Esophagus muscularis mucosa (tissue), 4 donors: ENCODE data around the gene ATP2B1. TPM values are rescaled to one million over a fixed set of nuclear protein-coding genes. Genes with fewer than 3 reads are reported as not detected.
"Not testable (repeated sequence)": the region's sequence is repeated elsewhere in the genome, so short reads cannot be mapped to it uniquely, and the experiment has no call there.

Source experiments
- DNase-seq: peaks from one replicate; pipeline ENCODE4 v3.0.0-alpha.2; 2017; ENCODE audit errors: extremely low spot score
- H3K27ac ChIP-seq, 4 donors: fragments of 200-600 bp; sonication (generic); replicated peaks in 1 of 4; 1 replicate in 3 of 4; 2 replicates in 1 of 4; pipeline ENCODE4 v1.5.1; 2016 to 2019; ENCODE audit warnings: mild to moderate bottlenecking in 1 of 4
- H3K27me3 ChIP-seq, 4 donors: fragments of 200-600 bp; sonication (generic); one replicate each; pipeline versions ENCODE4 v1.5.1 to v1.6.0; 2016 to 2019
- H3K36me3 ChIP-seq, 4 donors: fragments of 200-600 bp; sonication (generic); one replicate each; pipeline ENCODE4 v1.5.1; 2016 to 2019
- H3K4me1 ChIP-seq, 4 donors: fragments of 200-600 bp; sonication (generic); one replicate each; pipeline ENCODE4 v1.5.1; 2016 to 2019
- H3K4me3 ChIP-seq, 4 donors: fragments of 200-600 bp; sonication (generic); 1 replicate in 2 of 4; 2 replicates in 2 of 4; pipeline ENCODE4 v1.5.1; 2016 to 2019; ENCODE audit warnings: mild to moderate bottlenecking in 4 of 4, moderate library complexity in 1 of 4
- H3K9me3 ChIP-seq, 4 donors: fragments of 200-600 bp; sonication (generic); 1 replicate in 3 of 4; 2 replicates in 1 of 4; pipeline ENCODE4 v1.5.1; 2016 to 2019
- CTCF ChIP-seq, 3 experiments: fragments of 200-600 bp in 2 of 3; fragments of 450-650 bp in 1 of 3; sonication (generic) in 2 of 3; IDR thresholded peaks; one replicate each; pipeline ENCODE4 v1.5.1; 2017 to 2019; ENCODE audit warnings: antibody characterized with exemption in 3 of 3, mild to moderate bottlenecking in 2 of 3, moderate library complexity in 1 of 3
- EP300 ChIP-seq: sonication (generic); formaldehyde crosslinking; IDR thresholded peaks from one replicate; pipeline ENCODE4 v1.6.1; 2017; ENCODE audit warnings: antibody characterized with exemption
- POLR2A ChIP-seq: fragments of 450-650 bp; IDR thresholded peaks from one replicate; pipeline ENCODE4 v1.6.1; 2017; ENCODE audit warnings: antibody characterized with exemption, moderate library complexity, mild to moderate bottlenecking, low read depth
- POLR2AphosphoS5 ChIP-seq, 2 donors: sonication (generic); formaldehyde crosslinking; IDR thresholded peaks; one replicate each; pipeline ENCODE4 v1.6.1; 2017; ENCODE audit warnings: antibody characterized with exemption in 2 of 2
- WGBS: methylation state at CpG from one replicate; pipeline ENCODE4 v1.1.5; 2018; 5-methylcytosine and 5-hydroxymethylcytosine counted together
- intact Hi-C: fragments of 100-400 bp; cut with DNase I; formaldehyde crosslinking; loops from one replicate; pipeline ENCODE4 v1.15.1; 2023
- total RNA-seq, 4 donors: library from RNA; depleted of rRNA; stranded (reverse); fragments of >200 nt; gene quantifications; one replicate each; pipeline versions ENCODE4 v1.1.0 to v1.2.1, GENCODE V29; 2016

The ATP2B1 gene
- 10 to 100 TPM; 16.0 to 36.9 (median 20.7) TPM for total RNA-seq

DNA sequence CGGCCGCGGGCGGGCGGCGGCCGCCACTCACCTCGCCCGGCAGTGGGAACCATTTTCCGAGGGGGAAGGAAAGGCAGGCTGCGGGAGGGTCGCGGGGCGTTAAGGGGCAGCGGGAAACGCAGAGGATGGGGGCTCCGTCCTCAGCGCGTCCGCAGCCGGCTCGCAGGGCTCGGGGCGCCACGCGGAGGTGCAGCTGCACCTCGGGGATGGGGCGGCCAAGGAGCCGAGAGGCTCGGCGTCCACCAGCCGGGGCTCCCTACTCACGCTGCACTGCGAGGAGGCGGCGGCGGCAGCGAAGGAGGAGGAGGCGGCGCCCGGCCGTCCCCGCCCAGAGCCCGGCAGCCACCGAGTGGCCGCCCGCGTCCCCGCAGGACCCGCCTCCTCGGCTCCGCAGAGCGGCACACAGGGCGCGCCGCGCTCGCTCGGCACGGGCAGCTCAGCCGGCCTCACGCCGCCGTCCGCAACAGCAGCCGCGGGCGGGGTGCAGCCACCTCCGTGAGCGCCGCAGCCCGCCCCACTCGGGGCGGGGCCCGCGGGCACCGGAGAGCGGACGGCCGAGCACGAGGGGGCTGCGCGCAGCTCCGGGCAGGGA is at the start of gene ATP2B1:
TSS of gene ATP2B1 (minus strand) at position 274 of the 592 bp plus-strand sequence. CDS start 52,952 bp downstream, outside the sequence.
- H3K9me3 ChIP-seq, result no peaks in the 10 kb centered on the region
- peak; percentile 89 to 90 for TF ChIP-seq POLR2AphosphoS5 (IDR thresholded peaks at IDR 0.05)
- TF ChIP-seq CTCF (IDR thresholded peaks at IDR 0.05), result peak in 2 of 3 experiments; percentile 12 to 20
- TF ChIP-seq POLR2A, result peak; percentile 70
- no peak for TF ChIP-seq EP300
- peak within 1 kb of the TSS; percentile 95 to 99 (median 98) for H3K27ac ChIP-seq
- no CpG with 5 or more reads among the region's 84 CpGs for WGBS
- H3K4me3 ChIP-seq, result peak within 1 kb of the TSS; percentile 72 to 97 (median 90)
- intact Hi-C loops, result loop anchor here (5.0 kb wide), 2 partner anchors 166 to 1566 kb away; partner anchors contain the start of genes CEP290 and TMTC3
- no peak for DNase-seq
- no peaks in the 10 kb centered on the region for H3K36me3 ChIP-seq
- H3K27me3 ChIP-seq, result no peaks in the 10 kb centered on the region
- H3K4me1 ChIP-seq, result peaks cover 13 to 35% (median 22%) of the 10 kb centered on the region in 4 donors

DNA sequence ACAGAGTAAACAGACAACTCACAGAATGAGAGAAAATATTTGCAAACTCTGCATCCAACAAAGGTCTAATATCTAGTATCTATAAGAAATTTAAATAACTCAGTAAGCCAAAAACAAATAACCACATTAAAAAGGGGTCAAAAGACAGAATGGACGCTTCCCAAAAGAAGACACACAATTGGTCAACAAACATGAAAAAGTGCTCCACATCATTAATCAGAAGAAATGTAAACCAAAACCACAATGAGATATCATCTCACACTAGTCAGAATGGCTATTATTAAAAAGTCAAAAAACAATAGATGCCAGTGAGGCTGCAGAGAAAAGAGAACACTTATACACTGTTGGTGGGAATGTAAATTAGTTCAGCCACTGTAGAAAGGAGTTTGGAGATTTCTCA is 49.3 kb upstream of the ATP2B1 start:
- H3K4me1 ChIP-seq, H3K36me3 ChIP-seq, DNase-seq, H3K4me3 ChIP-seq, H3K27me3 ChIP-seq, H3K9me3 ChIP-seq, H3K27ac ChIP-seq, intact Hi-C loops: not testable (repeated sequence)
- WGBS, result 100% methylated on average over 1 of the region's 1 CpG

DNA sequence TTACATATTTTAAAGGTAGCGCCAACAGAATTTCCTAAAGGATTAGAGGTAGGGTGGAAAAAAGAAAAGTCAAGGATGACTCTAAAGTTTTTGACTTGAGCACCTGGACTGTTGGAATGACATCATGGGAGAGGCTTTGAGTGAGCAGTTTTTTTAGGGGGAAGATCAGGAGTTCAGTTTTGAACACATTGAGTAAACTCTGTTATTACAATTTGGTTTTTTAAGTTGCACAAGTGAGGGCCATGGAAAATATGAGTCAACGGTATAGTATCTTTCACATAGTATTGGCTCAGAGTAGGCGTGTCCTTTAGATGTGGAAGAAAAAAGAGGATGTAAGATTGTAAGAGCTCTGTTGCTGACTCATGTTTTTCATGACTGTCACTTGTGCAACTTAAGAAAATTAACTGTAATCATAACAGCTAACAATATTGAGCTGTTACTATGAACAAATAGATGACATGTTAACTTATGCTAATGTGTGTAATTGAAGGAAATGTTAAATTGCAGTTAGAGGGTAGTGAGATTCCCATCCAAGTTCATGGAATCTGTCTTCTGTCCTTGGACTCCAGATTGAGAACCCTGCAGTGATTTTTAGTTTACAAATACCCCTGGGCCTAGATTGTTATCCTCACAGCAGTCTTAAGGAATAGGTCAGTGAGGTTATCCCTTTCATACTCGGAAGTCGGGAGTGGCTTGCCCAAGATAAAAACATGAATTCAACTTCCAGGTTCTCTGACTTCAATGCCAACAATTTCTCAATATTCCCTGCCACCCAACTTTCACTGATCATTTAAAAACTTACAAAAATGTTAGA is 48.2 kb upstream of the ATP2B1 start:
- intact Hi-C loops, result no loop called here
- H3K27ac ChIP-seq, result peak overlapping the region in 1 of 4 donors; percentile 23

DNA sequence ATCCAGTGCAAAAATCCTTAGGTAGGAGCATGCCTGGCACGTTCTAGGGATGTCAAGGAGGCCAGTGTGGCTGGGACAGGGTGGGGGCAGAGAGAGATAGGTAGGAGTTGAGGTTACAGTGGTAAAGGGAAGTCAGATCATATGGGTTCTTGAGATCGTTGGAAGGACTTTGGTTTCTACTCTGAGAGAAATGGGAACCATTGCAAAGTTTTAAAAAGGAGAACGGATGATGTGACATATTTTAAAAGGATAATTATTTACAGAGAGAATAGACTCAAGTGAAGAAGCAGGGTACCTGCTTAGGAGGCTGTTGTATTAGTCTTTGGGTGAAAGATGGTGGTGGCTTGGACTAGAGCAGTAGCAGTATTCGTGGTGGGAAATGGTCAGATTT is 47.6 kb upstream of the ATP2B1 start:
- WGBS, result 73% methylated on average over 4 of the region's 4 CpGs
- Histone ChIP-seq H3K36me3 (no peaks in the 10 kb centered on the region), H3K4me1 (no peaks in the 10 kb centered on the region), H3K4me3 (no peak overlapping the region), H3K27me3 (no peaks in the 10 kb centered on the region), H3K9me3 (no peaks in the 10 kb centered on the region), H3K27ac (peak overlapping the region in 1 of 4 donors; percentile 23)
- intact Hi-C loops, result no loop called here
- DNase-seq, result no peak
- TF ChIP-seq POLR2AphosphoS5 (IDR thresholded peaks at IDR 0.05), result no peak
- TF ChIP-seq EP300, result no peak
- TF ChIP-seq POLR2A, result no peak
- TF ChIP-seq CTCF (IDR thresholded peaks at IDR 0.05), result no peak

More for the DNA sequence above, 48.2 kb upstream of the ATP2B1 start:
- whole genome bisulfite sequencing, result 81% methylated on average over 5 of the region's 5 CpGs
- Histone ChIP-seq H3K4me3 (no peak overlapping the region), H3K4me1 (no peaks in the 10 kb centered on the region), H3K27me3 (no peaks in the 10 kb centered on the region), H3K36me3 (no peaks in the 10 kb centered on the region), H3K9me3 (no peaks in the 10 kb centered on the region)
- no peak for DNase-seq
- no peak for TF ChIP-seq EP300
- peak in 1 of 2 donors; percentile 17 for TF ChIP-seq POLR2AphosphoS5 (IDR thresholded peaks at IDR 0.05)

DNA sequence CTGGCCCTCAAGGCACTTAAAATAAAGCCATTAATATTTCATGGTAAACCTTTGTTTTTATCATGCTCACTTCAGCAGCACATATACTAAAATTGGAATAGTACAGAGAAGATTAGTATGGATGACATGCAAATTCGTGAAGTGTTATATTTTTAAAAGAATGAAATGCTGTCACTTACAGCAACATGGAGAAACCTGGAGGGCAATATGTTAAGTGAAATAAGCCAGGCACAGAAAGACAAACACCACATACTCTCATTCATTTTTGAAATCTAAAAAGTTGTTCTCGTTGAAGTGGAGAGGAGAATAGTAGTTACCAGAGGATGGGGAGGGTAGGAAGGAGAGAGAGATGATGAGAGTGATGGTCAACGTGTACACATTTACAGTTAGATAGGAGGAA is 45.4 kb upstream of the ATP2B1 start:
- 79% methylated on average over 3 of the region's 3 CpGs for WGBS
- no peak overlapping the region for H3K27ac ChIP-seq
- no peak overlapping the region for H3K4me3 ChIP-seq
- DNase-seq, result no peak
- H3K27me3 ChIP-seq, result no peaks in the 10 kb centered on the region
- no peaks in the 10 kb centered on the region for H3K4me1 ChIP-seq
- H3K36me3 ChIP-seq, result no peaks in the 10 kb centered on the region
- TF ChIP-seq POLR2AphosphoS5 (IDR thresholded peaks at IDR 0.05), result no peak
- no peak for TF ChIP-seq POLR2A
- no peak for TF ChIP-seq CTCF (IDR thresholded peaks at IDR 0.05)
- no peak for TF ChIP-seq EP300
- intact Hi-C loops, result no loop called here
- no peaks in the 10 kb centered on the region for H3K9me3 ChIP-seq
